Duodenal mucosa (tissue), 2 donors: ENCODE data around the gene PLXNA4.

Source experiments
- H3K27ac ChIP-seq: one replicate; pipeline ENCODE4 v1.7.0; 2013; ENCODE audit warnings: low read depth, low read length
- H3K27me3 ChIP-seq, 2 donors: one replicate each; pipeline ENCODE4 v1.7.0; 2013; ENCODE audit warnings: low read length in 2 of 2, control low read depth in 1 of 2; ENCODE audit not compliant: insufficient read depth in 2 of 2, control insufficient read depth in 1 of 2
- H3K36me3 ChIP-seq, 2 donors: one replicate each; pipeline ENCODE4 v1.7.0; 2013; ENCODE audit warnings: low read length in 2 of 2, control low read depth in 1 of 2; ENCODE audit not compliant: insufficient read depth in 2 of 2, control insufficient read depth in 1 of 2
- H3K4me1 ChIP-seq, 2 donors: one replicate each; pipeline ENCODE4 v1.7.0; 2013; ENCODE audit warnings: low read length in 2 of 2, control low read depth in 1 of 2; ENCODE audit not compliant: insufficient read depth in 2 of 2, control insufficient read depth in 1 of 2
- H3K4me3 ChIP-seq, 2 donors: one replicate each; pipeline ENCODE4 v1.7.0; 2013; ENCODE audit warnings: low read length in 2 of 2, low read depth in 1 of 2
- H3K9ac ChIP-seq, 2 donors: one replicate each; pipeline ENCODE4 v1.7.0; 2013; ENCODE audit warnings: low read length in 2 of 2, low read depth in 1 of 2
- H3K9me3 ChIP-seq, 2 donors: one replicate each; pipeline ENCODE4 v1.7.0; 2013; ENCODE audit warnings: low read length in 2 of 2, control low read depth in 1 of 2; ENCODE audit not compliant: control insufficient read depth in 1 of 2

Gene PLXNA4

DNA sequence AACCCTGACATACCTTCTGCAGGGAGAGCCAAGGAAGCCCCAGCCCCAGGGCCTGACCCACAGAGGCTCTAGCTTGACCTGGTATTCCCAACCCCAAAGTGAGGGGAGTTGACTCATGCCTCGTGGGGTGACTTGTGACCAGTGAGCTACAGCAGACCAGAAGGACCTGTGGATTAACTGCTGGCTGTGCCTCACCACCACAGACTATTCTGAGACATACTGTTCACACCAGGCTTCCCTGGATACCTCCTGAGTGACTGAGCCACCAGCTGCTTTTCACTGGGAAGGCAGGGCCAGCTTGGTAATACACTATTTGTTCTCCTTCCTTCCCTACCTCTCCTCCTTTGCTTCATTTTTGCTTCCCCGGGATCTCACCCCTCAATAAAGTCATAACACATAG, 7.3 kb downstream of the PLXNA4 start:
- Histone ChIP-seq H3K9ac (no peak overlapping the region), H3K27me3 (peaks cover 23 to 33% of the 10 kb centered on the region in 2 donors), H3K9me3 (no peaks in the 10 kb centered on the region), H3K27ac (no peak overlapping the region), H3K36me3 (no peaks in the 10 kb centered on the region), H3K4me3 (no peak overlapping the region), H3K4me1 (no peaks in the 10 kb centered on the region)

DNA sequence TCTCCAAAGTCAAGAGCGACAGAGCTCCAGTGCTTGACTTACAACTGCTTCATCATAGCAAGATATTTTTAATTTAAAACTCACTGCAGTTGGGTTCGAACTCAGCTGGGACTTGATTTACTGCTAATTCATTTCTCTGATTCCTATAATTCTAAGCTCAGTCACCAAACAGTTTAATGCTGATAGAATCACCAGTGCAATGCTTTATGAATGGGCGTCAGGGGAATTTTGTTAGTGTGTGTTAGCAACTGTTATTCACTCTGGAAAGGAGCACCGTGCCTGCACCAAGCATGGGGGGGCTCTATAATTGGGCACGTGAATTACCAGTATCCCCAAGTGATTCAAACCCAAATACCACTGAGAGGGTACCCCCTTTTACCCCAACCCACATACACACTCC, 10.4 kb downstream of the PLXNA4 start:
- no peaks in the 10 kb centered on the region for H3K9me3 ChIP-seq
- H3K4me3 ChIP-seq: no peak overlapping the region
- no peaks in the 10 kb centered on the region for H3K4me1 ChIP-seq
- H3K27me3 ChIP-seq: peaks cover 3 to 10% of the 10 kb centered on the region in 2 donors
- no peak overlapping the region for H3K27ac ChIP-seq
- no peaks in the 10 kb centered on the region for H3K36me3 ChIP-seq
- no peak overlapping the region for H3K9ac ChIP-seq

DNA sequence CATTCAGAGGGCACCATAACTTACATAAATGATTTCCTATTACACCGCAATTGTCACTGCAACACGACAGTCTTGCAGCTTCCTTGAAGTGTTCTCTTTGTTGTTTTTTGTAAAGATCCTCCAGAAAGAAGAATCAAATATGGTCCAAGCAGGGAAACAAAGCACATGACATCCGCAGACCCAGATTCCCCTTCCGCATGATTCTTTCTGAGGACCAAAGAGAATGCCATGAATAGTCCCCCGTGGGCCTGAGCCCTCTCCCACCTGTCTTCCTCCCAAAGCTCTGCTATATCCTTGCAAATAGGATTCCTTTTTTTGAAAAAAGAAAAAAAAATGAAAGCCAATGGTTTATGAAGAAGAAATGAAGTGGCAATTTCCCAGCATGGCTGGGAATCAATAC, 10.8 kb downstream of the PLXNA4 start:
- Histone ChIP-seq H3K27ac (no peak overlapping the region), H3K9ac (no peak overlapping the region), H3K9me3 (no peaks in the 10 kb centered on the region), H3K27me3 (peaks cover 3 to 10% of the 10 kb centered on the region in 2 donors), H3K4me1 (no peaks in the 10 kb centered on the region), H3K4me3 (no peak overlapping the region), H3K36me3 (no peaks in the 10 kb centered on the region)

GRCh38 chr7:132564849-132565248, 11.4 kb downstream of the PLXNA4 start:
- H3K27me3 ChIP-seq: peaks cover 3 to 10% of the 10 kb centered on the region in 2 donors

DNA sequence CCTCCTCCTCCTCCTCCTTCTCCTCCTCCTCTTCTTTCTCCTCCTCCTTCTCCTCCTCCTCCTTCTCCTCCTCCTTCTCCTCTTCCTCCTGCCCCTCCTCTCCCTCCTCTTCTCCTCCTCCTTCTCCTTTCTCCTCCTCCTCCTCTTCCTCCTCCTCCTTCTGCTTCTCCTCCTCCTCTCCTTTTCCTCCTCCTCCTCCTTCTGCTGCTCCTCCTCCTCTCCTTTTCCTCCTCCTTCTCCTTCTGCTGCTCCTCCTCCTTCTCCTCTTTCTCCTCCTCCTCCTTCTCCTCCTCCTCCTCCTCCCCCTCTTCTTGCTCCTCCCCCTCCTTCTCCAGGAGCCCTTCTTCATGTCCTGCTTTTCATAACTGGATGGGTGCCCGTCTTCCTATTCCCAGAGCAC, 12.2 kb downstream of the PLXNA4 start:
- no peaks in the 10 kb centered on the region for H3K9me3 ChIP-seq
- H3K27me3 ChIP-seq: peaks cover 3 to 10% of the 10 kb centered on the region in 2 donors
- H3K4me1 ChIP-seq: no peaks in the 10 kb centered on the region
- no peak overlapping the region for H3K9ac ChIP-seq
- no peak overlapping the region for H3K4me3 ChIP-seq
- no peaks in the 10 kb centered on the region for H3K36me3 ChIP-seq
- no peak overlapping the region for H3K27ac ChIP-seq

More at GRCh38 chr7:132564849-132565248, 11.4 kb downstream of the PLXNA4 start:
- Histone ChIP-seq H3K4me1 (no peaks in the 10 kb centered on the region), H3K27ac (no peak overlapping the region), H3K36me3 (no peaks in the 10 kb centered on the region), H3K9ac (no peak overlapping the region), H3K9me3 (no peaks in the 10 kb centered on the region), H3K4me3 (no peak overlapping the region)

DNA sequence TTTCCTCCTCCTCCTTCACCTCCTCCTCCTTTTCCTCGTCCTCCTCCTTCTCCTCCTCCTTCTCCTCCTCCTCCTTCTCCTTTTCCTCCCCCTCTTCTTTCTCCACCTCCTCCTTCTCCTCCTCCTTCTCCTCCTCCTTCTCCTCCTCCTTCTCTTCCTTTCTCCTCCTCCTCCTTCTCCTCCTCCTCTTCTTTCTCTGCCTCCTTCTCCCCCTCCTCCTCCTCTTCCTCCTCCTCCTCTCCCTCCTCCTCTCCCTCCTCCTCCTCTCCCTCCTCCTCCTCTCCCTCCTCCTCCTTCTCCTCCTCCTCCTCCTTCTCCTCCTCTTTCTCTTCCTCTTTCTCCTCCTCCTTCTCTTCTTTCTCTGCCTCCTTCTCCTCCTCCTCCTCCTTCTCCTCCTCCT, 13.6 kb downstream of the PLXNA4 start:
- Histone ChIP-seq H3K27ac (no peak overlapping the region), H3K4me3 (no peak overlapping the region), H3K27me3 (peaks cover 3 to 8% of the 10 kb centered on the region in 2 donors), H3K9me3 (no peaks in the 10 kb centered on the region), H3K4me1 (no peaks in the 10 kb centered on the region), H3K9ac (no peak overlapping the region), H3K36me3 (no peaks in the 10 kb centered on the region)

- Histone ChIP-seq H3K27me3 (peaks cover 3 to 5% of the 10 kb centered on the region in 2 donors), H3K27ac (no peak overlapping the region)
Observed at GRCh38 chr7:132561763-132562162, 14.5 kb downstream of the PLXNA4 start.

GRCh38 chr7:132560825-132561529, 15.3 kb downstream of the PLXNA4 start:
- H3K4me1 ChIP-seq: no peaks in the 10 kb centered on the region
- no peak overlapping the region for H3K4me3 ChIP-seq
- no peaks in the 10 kb centered on the region for H3K9me3 ChIP-seq
- H3K36me3 ChIP-seq: no peaks in the 10 kb centered on the region
- H3K27ac ChIP-seq: no peak overlapping the region
- peaks cover 0 to 3% of the 10 kb centered on the region in 2 donors for H3K27me3 ChIP-seq
- H3K9ac ChIP-seq: no peak overlapping the region

More at GRCh38 chr7:132561763-132562162, 14.5 kb downstream of the PLXNA4 start:
- no peak overlapping the region for H3K9ac ChIP-seq
- H3K4me3 ChIP-seq: no peak overlapping the region
- no peaks in the 10 kb centered on the region for H3K4me1 ChIP-seq
- H3K36me3 ChIP-seq: no peaks in the 10 kb centered on the region
- H3K9me3 ChIP-seq: no peaks in the 10 kb centered on the region

DNA sequence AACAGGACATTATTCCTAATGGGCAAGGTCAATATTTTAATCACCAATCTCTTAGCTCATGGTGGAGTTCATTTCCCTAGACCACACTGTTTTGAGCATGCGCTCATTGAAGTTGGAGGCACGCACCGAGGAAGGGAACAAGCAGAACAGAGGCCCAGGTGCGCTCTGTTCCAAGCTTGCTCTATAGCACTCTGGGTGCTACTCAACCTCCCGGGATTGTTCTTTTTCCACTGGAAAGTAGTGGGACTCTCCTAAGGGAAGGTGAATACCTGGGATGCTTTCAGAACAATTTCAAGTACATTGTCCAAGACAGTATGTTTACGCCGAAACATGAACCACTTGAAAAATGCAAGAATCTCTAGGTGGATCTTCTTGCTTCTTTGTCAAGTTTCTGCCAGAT, 16.2 kb downstream of the PLXNA4 start:
- no peaks in the 10 kb centered on the region for H3K4me1 ChIP-seq
- no peak overlapping the region for H3K27ac ChIP-seq
- no peaks in the 10 kb centered on the region for H3K36me3 ChIP-seq
- peaks cover 0 to 3% of the 10 kb centered on the region in 2 donors for H3K27me3 ChIP-seq
- H3K4me3 ChIP-seq: no peak overlapping the region
- H3K9ac ChIP-seq: no peak overlapping the region
- no peaks in the 10 kb centered on the region for H3K9me3 ChIP-seq

GRCh38 chr7:132558815-132559214, 17.5 kb downstream of the PLXNA4 start:
- H3K4me1 ChIP-seq: no peaks in the 10 kb centered on the region
- no peak overlapping the region for H3K27ac ChIP-seq
- H3K36me3 ChIP-seq: no peaks in the 10 kb centered on the region
- peaks cover 0 to 3% of the 10 kb centered on the region in 2 donors for H3K27me3 ChIP-seq
- H3K9me3 ChIP-seq: no peaks in the 10 kb centered on the region
- H3K9ac ChIP-seq: no peak overlapping the region
- no peak overlapping the region for H3K4me3 ChIP-seq
